GM12878 (cell line): ENCODE data around the gene ANKRD44.

Experiments
- EZH2 ChIP-seq: IDR thresholded peaks from 2 replicates; pipeline ENCODE4 v1.6.1; 2012; ENCODE audit warnings: low read depth, mild to moderate bottlenecking, control low read depth, inconsistent platforms, low read length, borderline replicate concordance; ENCODE audit not compliant: control insufficient read depth
- NFYA ChIP-seq: IDR thresholded peaks from 2 replicates; pipeline ENCODE4 v1.6.1; 2011; ENCODE audit warnings: low read depth, mild to moderate bottlenecking, low read length, improper control_type of control experiment, borderline replicate concordance

- TF ChIP-seq NFYA (no peak), EZH2 (no peak)
Observed at GRCh38 chr2:197073701-197074433, 236.7 kb downstream of the ANKRD44 start.
